Renal cortex interstitium (tissue), 15 donors: ENCODE results near the gene ZXDA. TPM values are rescaled to one million over a fixed set of nuclear protein-coding genes. Genes with fewer than 3 reads are reported as not detected.

Experiments
- DNase-seq, 11 donors: peaks; one replicate each; pipeline ENCODE4 v3.0.0-alpha.2; 2013; ENCODE audit warnings: low read depth in 9 of 11, low spot score in 4 of 11; ENCODE audit errors: extremely low read depth in 1 of 11
- long read RNA-seq, 16 experiments: transcript quantifications; one replicate each; lab custom pipeline, GENCODE V29; 2026
- polyA plus RNA-seq, 3 donors: library from polyadenylated mRNA; unstranded; fragments of 120-200 nt; gene quantifications; one replicate each; pipeline ENCODE4 v1.2.1, GENCODE V29; 2013; ENCODE audit not compliant: insufficient read length in 3 of 3

Gene ZXDA, protein sequence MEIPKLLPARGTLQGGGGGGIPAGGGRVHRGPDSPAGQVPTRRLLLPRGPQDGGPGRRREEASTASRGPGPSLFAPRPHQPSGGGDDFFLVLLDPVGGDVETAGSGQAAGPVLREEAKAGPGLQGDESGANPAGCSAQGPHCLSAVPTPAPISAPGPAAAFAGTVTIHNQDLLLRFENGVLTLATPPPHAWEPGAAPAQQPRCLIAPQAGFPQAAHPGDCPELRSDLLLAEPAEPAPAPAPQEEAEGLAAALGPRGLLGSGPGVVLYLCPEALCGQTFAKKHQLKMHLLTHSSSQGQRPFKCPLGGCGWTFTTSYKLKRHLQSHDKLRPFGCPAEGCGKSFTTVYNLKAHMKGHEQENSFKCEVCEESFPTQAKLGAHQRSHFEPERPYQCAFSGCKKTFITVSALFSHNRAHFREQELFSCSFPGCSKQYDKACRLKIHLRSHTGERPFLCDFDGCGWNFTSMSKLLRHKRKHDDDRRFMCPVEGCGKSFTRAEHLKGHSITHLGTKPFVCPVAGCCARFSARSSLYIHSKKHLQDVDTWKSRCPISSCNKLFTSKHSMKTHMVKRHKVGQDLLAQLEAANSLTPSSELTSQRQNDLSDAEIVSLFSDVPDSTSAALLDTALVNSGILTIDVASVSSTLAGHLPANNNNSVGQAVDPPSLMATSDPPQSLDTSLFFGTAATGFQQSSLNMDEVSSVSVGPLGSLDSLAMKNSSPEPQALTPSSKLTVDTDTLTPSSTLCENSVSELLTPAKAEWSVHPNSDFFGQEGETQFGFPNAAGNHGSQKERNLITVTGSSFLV
- polyA plus RNA-seq: 1 to 10 TPM; 5.0 to 5.6 (median 5.1) TPM
- long read RNA-seq, donor 1, full-length matches to known transcripts: 7 of 7 reads
- long read RNA-seq, donor 1, partial matches to known transcripts: 0 of 7 reads
- long read RNA-seq, donor 1, other reads (novel, unspliced or antisense): 0 of 7 reads
- long read RNA-seq, donor 2, full-length matches to known transcripts: 12 of 12 reads
- long read RNA-seq, donor 2, partial matches to known transcripts: 0 of 12 reads
- long read RNA-seq, donor 2, other reads (novel, unspliced or antisense): 0 of 12 reads
- long read RNA-seq, donor 3, full-length matches to known transcripts: 12 of 12 reads
- long read RNA-seq, donor 3, partial matches to known transcripts: 0 of 12 reads
- long read RNA-seq, donor 3, other reads (novel, unspliced or antisense): 0 of 12 reads
- long read RNA-seq, donor 4, full-length matches to known transcripts: 8 of 8 reads
- long read RNA-seq, donor 4, partial matches to known transcripts: 0 of 8 reads
- long read RNA-seq, donor 4, other reads (novel, unspliced or antisense): 0 of 8 reads
- long read RNA-seq, donor 5, full-length matches to known transcripts: 15 of 15 reads
- long read RNA-seq, donor 5, partial matches to known transcripts: 0 of 15 reads
- long read RNA-seq, donor 5, other reads (novel, unspliced or antisense): 0 of 15 reads
- long read RNA-seq, donor 6, full-length matches to known transcripts: 12 of 12 reads
- long read RNA-seq, donor 6, partial matches to known transcripts: 0 of 12 reads
- long read RNA-seq, donor 6, other reads (novel, unspliced or antisense): 0 of 12 reads
- long read RNA-seq, donor 7, full-length matches to known transcripts: 7 of 7 reads
- long read RNA-seq, donor 7, partial matches to known transcripts: 0 of 7 reads
- long read RNA-seq, donor 7, other reads (novel, unspliced or antisense): 0 of 7 reads
- long read RNA-seq, donor 8, full-length matches to known transcripts: 9 of 9 reads
- long read RNA-seq, donor 8, partial matches to known transcripts: 0 of 9 reads
- long read RNA-seq, donor 8, other reads (novel, unspliced or antisense): 0 of 9 reads
- long read RNA-seq, donor 9, full-length matches to known transcripts: 7 of 7 reads
- long read RNA-seq, donor 9, partial matches to known transcripts: 0 of 7 reads
- long read RNA-seq, donor 9, other reads (novel, unspliced or antisense): 0 of 7 reads
- long read RNA-seq, donor 10, full-length matches to known transcripts: 10 of 10 reads
- long read RNA-seq, donor 10, partial matches to known transcripts: 0 of 10 reads
- long read RNA-seq, donor 10, other reads (novel, unspliced or antisense): 0 of 10 reads
- long read RNA-seq, donor 11, full-length matches to known transcripts: 5 of 5 reads
- long read RNA-seq, donor 11, partial matches to known transcripts: 0 of 5 reads
- long read RNA-seq, donor 11, other reads (novel, unspliced or antisense): 0 of 5 reads
- long read RNA-seq, donor 12, full-length matches to known transcripts: 5 of 5 reads
- long read RNA-seq, donor 12, partial matches to known transcripts: 0 of 5 reads
- long read RNA-seq, donor 12, other reads (novel, unspliced or antisense): 0 of 5 reads
- long read RNA-seq, donor 13, full-length matches to known transcripts: 15 of 15 reads
- long read RNA-seq, donor 13, partial matches to known transcripts: 0 of 15 reads
- long read RNA-seq, donor 13, other reads (novel, unspliced or antisense): 0 of 15 reads
- long read RNA-seq, donor 14, full-length matches to known transcripts: 3 of 3 reads
- long read RNA-seq, donor 14, partial matches to known transcripts: 0 of 3 reads
- long read RNA-seq, donor 14, other reads (novel, unspliced or antisense): 0 of 3 reads
- long read RNA-seq, donor 15, full-length matches to known transcripts: 1 of 1 reads
- long read RNA-seq, donor 15, partial matches to known transcripts: 0 of 1 reads
- long read RNA-seq, donor 15, other reads (novel, unspliced or antisense): 0 of 1 reads
- long read RNA-seq, donor 16, full-length matches to known transcripts: 23 of 23 reads
- long read RNA-seq, donor 16, partial matches to known transcripts: 0 of 23 reads
- long read RNA-seq, donor 16, other reads (novel, unspliced or antisense): 0 of 23 reads

DNA sequence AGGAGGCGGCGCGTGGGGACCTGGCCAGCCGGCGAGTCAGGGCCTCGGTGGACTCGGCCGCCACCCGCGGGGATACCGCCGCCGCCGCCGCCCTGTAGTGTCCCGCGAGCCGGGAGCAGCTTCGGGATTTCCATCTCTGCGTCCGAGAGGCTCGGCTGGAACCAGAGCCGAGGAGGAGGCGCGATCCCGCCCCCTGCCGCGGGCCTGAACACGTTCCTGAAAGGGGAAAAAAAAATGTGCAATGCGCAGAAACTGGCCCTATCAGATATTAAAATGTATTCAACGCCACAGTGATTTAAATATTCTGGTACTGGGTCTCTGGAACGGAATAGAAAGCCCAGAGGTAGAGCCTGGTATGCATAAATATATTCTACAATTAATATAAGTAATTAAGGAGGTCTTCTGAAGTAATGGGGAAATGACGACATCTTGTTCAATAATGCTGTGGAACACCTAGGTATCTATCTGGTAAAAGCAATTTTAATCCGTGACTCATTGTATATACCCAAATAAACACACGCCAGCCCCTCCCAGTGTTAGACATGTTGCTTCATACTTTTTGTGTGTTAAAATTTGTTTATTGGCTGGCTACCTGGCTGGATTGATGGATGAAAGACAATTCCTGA, at the start of gene ZXDA:
TSS of gene ZXDA (minus strand) at position 172 of the 626 bp plus-strand sequence. CDS start at position 134, 38 bp downstream.
- DNase-seq: peak in 1 of 11 donors; percentile 0

GRCh38 chrX:57952320-57952678, 42.0 kb upstream of the ZXDA start:
- DNase-seq: no peak

- no peak for DNase-seq
Measured at GRCh38 chrX:57951666-57952319, 41.5 kb upstream of the ZXDA start.

GRCh38 chrX:57933321-57933720, 23.1 kb upstream of the ZXDA start:
- DNase-seq: no peak

DNA sequence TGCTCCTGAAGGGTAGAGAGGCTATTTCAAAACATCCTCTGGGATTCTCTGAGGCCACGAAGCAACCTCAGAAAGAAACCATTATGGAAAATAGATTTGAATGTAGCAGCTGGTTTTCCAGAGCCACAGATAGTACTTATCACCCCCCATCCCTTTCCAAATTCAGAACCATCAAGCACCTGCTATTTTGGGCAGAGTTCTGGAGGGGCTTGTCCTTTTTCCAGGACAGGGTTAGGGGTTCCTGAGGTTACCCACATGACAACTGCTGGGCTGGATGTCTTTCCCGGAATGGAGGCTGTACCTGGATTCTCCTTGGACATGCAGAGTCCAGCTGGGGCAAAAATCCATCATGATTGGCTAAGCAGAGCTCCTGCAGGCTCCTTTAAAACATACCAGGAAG, 22.0 kb upstream of the ZXDA start:
- no peak for DNase-seq

GRCh38 chrX:57930051-57930450, 19.8 kb upstream of the ZXDA start:
- DNase-seq: no peak

DNA sequence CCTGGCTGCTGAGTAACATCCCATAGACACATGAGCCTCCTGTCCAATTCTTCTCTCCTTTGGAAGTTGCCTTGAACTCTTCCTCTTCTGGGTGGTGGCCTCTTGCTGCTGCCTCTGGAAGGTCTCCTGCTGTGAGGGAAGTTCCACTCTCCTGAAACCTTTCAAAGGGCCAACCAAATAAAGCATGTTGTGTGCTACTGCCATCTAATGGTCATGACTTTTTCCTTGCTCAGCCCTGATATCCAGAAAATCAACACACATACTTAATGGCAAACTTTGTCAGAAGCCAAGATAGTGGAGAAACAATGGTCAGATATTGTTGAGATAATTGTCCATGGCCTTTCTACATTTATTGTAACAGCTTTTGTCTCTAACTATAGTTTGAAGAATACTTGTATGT, 19.1 kb upstream of the ZXDA start:
- DNase-seq: peak in 2 of 11 donors; percentile 11 to 16

DNA sequence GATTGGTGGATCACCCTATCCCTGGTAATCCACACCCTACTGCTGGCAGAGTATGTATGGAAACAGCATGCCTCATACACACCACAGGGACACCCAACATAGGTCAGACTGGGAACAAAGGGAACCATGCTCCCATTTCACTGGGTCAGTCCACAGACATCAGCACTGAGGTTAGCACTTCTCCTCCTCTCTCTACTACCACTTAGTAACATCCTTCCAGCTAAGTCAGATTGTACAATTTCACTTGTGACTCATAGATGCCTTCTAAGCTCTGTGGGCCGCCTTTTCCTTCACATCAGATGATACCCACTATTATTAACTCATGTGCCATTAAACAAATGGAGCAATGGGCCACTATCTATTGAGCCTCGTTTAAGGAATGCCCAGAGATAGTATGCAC, 15.5 kb upstream of the ZXDA start:
- DNase-seq: no peak

DNA sequence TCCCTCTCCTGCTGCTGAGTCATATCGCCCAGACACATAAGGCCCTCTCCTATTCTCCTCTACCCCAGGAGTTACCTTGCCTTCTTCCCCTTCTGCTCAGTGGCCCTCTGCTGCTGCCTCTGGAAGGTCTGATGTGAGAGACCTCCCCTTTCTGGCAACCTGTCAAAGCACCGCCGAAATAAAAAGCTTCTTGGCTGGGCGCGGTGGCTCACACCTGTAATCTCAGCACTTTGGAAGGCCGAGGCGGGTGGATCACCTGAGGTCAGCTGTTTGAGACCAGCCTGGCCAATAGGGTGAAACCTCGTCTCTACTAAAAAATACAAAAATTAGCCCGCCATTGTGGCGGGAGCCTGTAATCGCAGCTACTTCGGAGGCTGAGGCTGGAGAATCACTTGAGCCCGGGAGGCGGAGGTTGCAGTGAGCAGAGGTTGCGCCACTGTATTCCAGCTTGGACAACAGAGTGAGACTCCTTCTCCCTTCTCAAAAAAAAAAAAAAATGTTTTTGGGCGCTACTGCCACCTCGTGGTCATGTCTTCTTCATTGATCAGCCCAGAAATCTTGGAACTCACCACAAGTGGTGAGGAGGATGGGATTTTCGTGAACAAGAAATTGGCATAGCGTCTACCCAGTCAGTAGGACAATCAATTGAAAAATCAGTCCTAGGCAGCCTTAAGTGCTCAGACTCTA, 8.6 kb upstream of the ZXDA start:
- DNase-seq: no peak

- DNase-seq: no peak
Measured at GRCh38 chrX:57915680-57916079, 5.4 kb upstream of the ZXDA start.

DNA sequence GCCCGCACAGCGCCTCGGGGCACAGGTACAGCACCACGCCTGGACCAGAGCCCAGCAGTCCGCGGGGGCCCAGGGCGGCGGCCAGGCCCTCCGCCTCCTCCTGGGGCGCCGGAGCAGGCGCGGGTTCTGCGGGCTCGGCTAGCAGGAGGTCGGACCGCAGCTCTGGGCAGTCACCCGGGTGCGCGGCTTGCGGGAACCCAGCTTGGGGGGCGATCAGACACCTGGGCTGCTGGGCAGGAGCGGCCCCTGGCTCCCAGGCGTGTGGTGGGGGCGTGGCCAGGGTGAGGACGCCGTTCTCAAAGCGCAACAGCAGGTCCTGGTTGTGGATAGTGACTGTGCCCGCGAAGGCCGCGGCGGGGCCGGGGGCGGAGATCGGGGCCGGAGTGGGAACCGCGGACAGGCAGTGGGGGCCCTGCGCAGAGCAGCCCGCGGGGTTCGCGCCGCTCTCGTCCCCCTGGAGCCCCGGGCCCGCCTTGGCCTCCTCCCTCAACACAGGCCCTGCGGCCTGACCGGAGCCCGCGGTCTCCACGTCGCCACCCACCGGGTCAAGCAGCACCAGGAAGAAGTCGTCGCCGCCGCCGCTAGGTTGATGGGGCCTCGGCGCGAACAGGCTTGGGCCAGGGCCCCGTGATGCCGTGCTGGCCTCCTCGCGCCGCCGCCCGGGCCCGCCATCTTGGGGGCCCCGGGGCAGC, 517 bp downstream of the ZXDA start:
- peak in 1 of 11 donors; percentile 15 for DNase-seq

GRCh38 chrX:57908972-57909594, 1.2 kb downstream of the ZXDA start:
- peak in 1 of 11 donors; percentile 1 for DNase-seq

- DNase-seq: no peak
Measured at GRCh38 chrX:57906790-57907189, 3.5 kb downstream of the ZXDA start.

- no peak for DNase-seq
Measured at GRCh38 chrX:57905141-57905540, 5.1 kb downstream of the ZXDA start.
